ENCODE results near the gene TSPAN5. TPM values are rescaled to one million over a fixed set of nuclear protein-coding genes. Genes with fewer than 3 reads are reported as not detected.

The TSPAN5 gene
- polyA plus RNA-seq, 1 donor from 2014 or later: 18.8 TPM

GRCh38 chr4:98586291-98586961, 72.0 kb downstream of the TSPAN5 start:
- Histone ChIP-seq H4K20me1 (ENCODE audit: insufficient read depth) (no peaks in the 10 kb centered on the region), H3K79me2 (replicated peaks; ENCODE audit: insufficient read depth, low read length) (no peaks in the 10 kb centered on the region), H3K27me3 (ENCODE audit: insufficient read depth, low read depth, low read length) (no peaks in the 10 kb centered on the region), H3K36me3 (ENCODE audit: insufficient read depth, low read length) (no peaks in the 10 kb centered on the region), H3K9me2 (ENCODE audit: insufficient read depth, low read length) (no peaks in the 10 kb centered on the region), H3K4me3 (ENCODE audit: low read length) (no peak overlapping the region), H3F3A (ENCODE audit: insufficient read depth, low read length, poor library complexity, severe bottlenecking) (no peaks in the 10 kb centered on the region), H3K4me2 (ENCODE audit: low read length) (no peak overlapping the region), H2AFZ (ENCODE audit: low read depth, low read length) (no peak overlapping the region), H3K27ac (ENCODE audit: low read length) (no peak overlapping the region), H3K9me3 (ENCODE audit: low read length) (no peaks in the 10 kb centered on the region), H3K9ac (ENCODE audit: low read length) (no peak overlapping the region)
- no peak for TF ChIP-seq SMC3 (conservative IDR thresholded peaks at IDR 0.05; ENCODE audit: poor library complexity)
- no peak for TF ChIP-seq POLR2AphosphoS5 (IDR thresholded peaks at IDR 0.05)
- TF ChIP-seq REST (IDR thresholded peaks at IDR 0.05; ENCODE audit: borderline replicate concordance): no peak
- TF ChIP-seq MXI1 (conservative IDR thresholded peaks at IDR 0.05; ENCODE audit: poor library complexity, severe bottlenecking): no peak
- no peak for TF ChIP-seq EP300 (conservative IDR thresholded peaks at IDR 0.05; ENCODE audit: poor library complexity, severe bottlenecking)
- TF ChIP-seq CTCF (IDR thresholded peaks at IDR 0.05; ENCODE audit: poor library complexity, severe bottlenecking): no peak
- TF ChIP-seq TAF1 (IDR thresholded peaks at IDR 0.05; ENCODE audit: low read depth): no peak
- no peak for TF ChIP-seq RAD21 (conservative IDR thresholded peaks at IDR 0.05)
- no peak for TF ChIP-seq EZH2 (IDR thresholded peaks at IDR 0.05; ENCODE audit: borderline replicate concordance, insufficient read depth, low read length, poor library complexity, severe bottlenecking)

GRCh38 chr4:98585596-98585995, 72.8 kb downstream of the TSPAN5 start:
- TF ChIP-seq TAF1 (IDR thresholded peaks at IDR 0.05; ENCODE audit: low read depth) (no peak), EP300 (conservative IDR thresholded peaks at IDR 0.05; ENCODE audit: poor library complexity, severe bottlenecking) (no peak), POLR2AphosphoS5 (IDR thresholded peaks at IDR 0.05) (no peak), SMC3 (conservative IDR thresholded peaks at IDR 0.05; ENCODE audit: poor library complexity) (no peak), EZH2 (IDR thresholded peaks at IDR 0.05; ENCODE audit: borderline replicate concordance, insufficient read depth, low read length, poor library complexity, severe bottlenecking) (no peak), REST (IDR thresholded peaks at IDR 0.05; ENCODE audit: borderline replicate concordance) (no peak), CTCF (IDR thresholded peaks at IDR 0.05; ENCODE audit: poor library complexity, severe bottlenecking) (no peak), MXI1 (conservative IDR thresholded peaks at IDR 0.05; ENCODE audit: poor library complexity, severe bottlenecking) (no peak), RAD21 (conservative IDR thresholded peaks at IDR 0.05) (no peak)
- no peak overlapping the region for H3K4me2 ChIP-seq (ENCODE audit: low read length)
- no peak overlapping the region for H3K27ac ChIP-seq (ENCODE audit: low read length)
- no peaks in the 10 kb centered on the region for H3F3A ChIP-seq (ENCODE audit: insufficient read depth, low read length, poor library complexity, severe bottlenecking)
- no peak overlapping the region for H3K4me3 ChIP-seq (ENCODE audit: low read length)
- H2AFZ ChIP-seq (ENCODE audit: low read depth, low read length): no peak overlapping the region
- H3K9me3 ChIP-seq (ENCODE audit: low read length): no peaks in the 10 kb centered on the region
- H4K20me1 ChIP-seq (ENCODE audit: insufficient read depth): no peaks in the 10 kb centered on the region
- H3K27me3 ChIP-seq (ENCODE audit: insufficient read depth, low read depth, low read length): no peaks in the 10 kb centered on the region
- no peaks in the 10 kb centered on the region for H3K79me2 ChIP-seq (replicated peaks; ENCODE audit: insufficient read depth, low read length)
- no peaks in the 10 kb centered on the region for H3K9me2 ChIP-seq (ENCODE audit: insufficient read depth, low read length)
- H3K36me3 ChIP-seq (ENCODE audit: insufficient read depth, low read length): no peaks in the 10 kb centered on the region
- H3K9ac ChIP-seq (ENCODE audit: low read length): no peak overlapping the region

Measured in neural cell (in vitro differentiated cells).